PC-3 (cell line): Measurements from ENCODE around the gene TRABD2B.

Source experiments
- CTCF ChIP-seq: fragments of 300-600 bp; sonication (generic); conservative IDR thresholded peaks from 2 replicates; pipeline ENCODE4 v1.5.1; 2017; ENCODE audit warnings: antibody characterized with exemption, low read depth, mild to moderate bottlenecking, low read length
- EZH2 ChIP-seq: fragments of 300-600 bp; sonication (generic); IDR thresholded peaks from one replicate; pipeline ENCODE4 v1.6.1; 2017; ENCODE audit warnings: antibody characterized with exemption, mild to moderate bottlenecking, low read length; ENCODE audit not compliant: unreplicated experiment
- EZH2phosphoT487 ChIP-seq: fragments of 300-600 bp; sonication (generic); IDR thresholded peaks from 2 replicates; pipeline ENCODE4 v1.6.1; 2018; ENCODE audit warnings: mild to moderate bottlenecking, antibody characterized with exemption, low read length, borderline replicate concordance

GRCh38 chr1:47759251-47759935 is 237.8 kb downstream of the TRABD2B start:
- TF ChIP-seq EZH2 (no peak), CTCF (no peak), EZH2phosphoT487 (no peak)
